ENCODE results near the gene RFTN1. TPM values are rescaled to one million over a fixed set of nuclear protein-coding genes. Genes with fewer than 3 reads are reported as not detected.

RFTN1 gene
- total and polyA plus RNA-seq, 10 of the 15 experiments (the other 5 are each of a cell fraction or from before 2014, with no cell fraction given), result 20.6 to 213 (median 147) TPM

DNA sequence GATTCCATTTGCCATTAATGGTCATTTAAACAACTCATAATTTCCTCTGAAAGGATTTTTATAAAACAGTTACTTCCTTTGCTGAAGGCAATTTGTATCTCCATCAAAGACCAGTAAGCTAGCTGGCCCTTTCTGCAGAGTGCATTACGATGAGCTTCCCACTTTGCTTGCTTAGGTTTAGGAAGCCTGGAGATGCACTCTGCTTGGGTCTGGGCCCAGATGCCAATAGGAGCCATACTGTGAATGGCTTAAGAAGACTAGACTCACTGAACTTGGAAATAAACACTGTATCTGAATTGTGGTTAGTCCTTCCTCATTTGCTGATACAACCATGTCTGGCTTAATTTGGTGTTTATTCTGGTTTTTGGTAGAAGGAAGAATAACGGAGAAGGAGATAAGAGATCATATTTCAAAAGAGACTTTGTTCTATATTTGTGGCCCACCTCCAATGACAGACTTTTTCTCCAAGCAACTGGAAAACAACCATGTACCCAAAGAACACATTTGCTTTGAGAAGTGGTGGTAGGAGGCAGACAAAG is 210.4 kb downstream of the RFTN1 start:
- peaks cover 20% of the 10 kb centered on the region for H3K4me1 ChIP-seq (ENCODE audit: control insufficient read depth, insufficient read depth, low read length)
- no peak overlapping the region for H3K27ac ChIP-seq (ENCODE audit: control insufficient read depth, insufficient read depth)
- intact Hi-C loops (cut with micrococcal nuclease; ENCODE audit: unreplicated experiment) (no loop called here), in situ Hi-C loops (cut with MboI) (no loop called here)
- ChIA-PET CTCF (interaction anchor here (1.0 to 6.3 kb wide), 5 partner anchors 7 to 247 kb away, joined by 3 to 45 read pairs (median 6); no protein-coding TSS in a partner anchor), POLR2A (interaction anchor here (0.5 to 1.5 kb wide), 2 partner anchors 11 kb away, joined by 3 read pairs; no protein-coding TSS in a partner anchor), RAD21 (ENCODE audit: unreplicated experiment) (interaction anchor here (1.4 kb wide), 1 partner anchor 17 kb away, joined by 3 read pairs; no protein-coding TSS in a partner anchor), SMC1A (ENCODE audit: uncharacterized antibody, unreplicated experiment) (interaction anchor here (0.8 to 2.3 kb wide), 4 partner anchors 9 to 112 kb away, joined by 3 to 12 read pairs (median 6); no protein-coding TSS in a partner anchor)
- no peaks in the 10 kb centered on the region for H3K9me3 ChIP-seq (replicated peaks; ENCODE audit: control insufficient read depth, insufficient read depth, low read length)
- H3K36me3 ChIP-seq (ENCODE audit: control insufficient read depth in 2 of 2, insufficient read depth in 2 of 2, low read length in 1 of 2), result peaks cover under 1 to 4% of the 10 kb centered on the region in 2 experiments; a peak in 3 of 4 replicates
- WGBS (ENCODE audit: insufficient coverage, insufficient replicate concordance, low lambda C conversion rate, missing lambda C conversion rate), result 100% methylated on average over 2 of the region's 2 CpGs
- H3K4me3 ChIP-seq, result no peak overlapping the region
- H3K27me3 ChIP-seq (replicated peaks in 1 of 2; ENCODE audit: control insufficient read depth in 2 of 2, insufficient read depth in 2 of 2, low read length in 1 of 2), result no peaks in the 10 kb centered on the region
- no peak overlapping the region for H2AFZ ChIP-seq (ENCODE audit: control insufficient read depth, low read depth, low read length)
- no TSS peak for BruUV-seq (replicated peaks)
- H3K4me2 ChIP-seq (ENCODE audit: control insufficient read depth, insufficient read depth), result no peak overlapping the region
- FAIRE-seq, result no peak
- DNase-seq (ENCODE audit: low read depth, low spot score), result no peak
- H4K20me1 ChIP-seq (ENCODE audit: control insufficient read depth, insufficient read depth), result no peaks in the 10 kb centered on the region
- no peaks in the 10 kb centered on the region for H3K79me2 ChIP-seq (ENCODE audit: control insufficient read depth, insufficient read depth, low read length)
- no peak overlapping the region for H3K9ac ChIP-seq (ENCODE audit: control insufficient read depth, insufficient read depth, low read length)
- no peak for ATAC-seq
- TF ChIP-seq, protein P1, sequence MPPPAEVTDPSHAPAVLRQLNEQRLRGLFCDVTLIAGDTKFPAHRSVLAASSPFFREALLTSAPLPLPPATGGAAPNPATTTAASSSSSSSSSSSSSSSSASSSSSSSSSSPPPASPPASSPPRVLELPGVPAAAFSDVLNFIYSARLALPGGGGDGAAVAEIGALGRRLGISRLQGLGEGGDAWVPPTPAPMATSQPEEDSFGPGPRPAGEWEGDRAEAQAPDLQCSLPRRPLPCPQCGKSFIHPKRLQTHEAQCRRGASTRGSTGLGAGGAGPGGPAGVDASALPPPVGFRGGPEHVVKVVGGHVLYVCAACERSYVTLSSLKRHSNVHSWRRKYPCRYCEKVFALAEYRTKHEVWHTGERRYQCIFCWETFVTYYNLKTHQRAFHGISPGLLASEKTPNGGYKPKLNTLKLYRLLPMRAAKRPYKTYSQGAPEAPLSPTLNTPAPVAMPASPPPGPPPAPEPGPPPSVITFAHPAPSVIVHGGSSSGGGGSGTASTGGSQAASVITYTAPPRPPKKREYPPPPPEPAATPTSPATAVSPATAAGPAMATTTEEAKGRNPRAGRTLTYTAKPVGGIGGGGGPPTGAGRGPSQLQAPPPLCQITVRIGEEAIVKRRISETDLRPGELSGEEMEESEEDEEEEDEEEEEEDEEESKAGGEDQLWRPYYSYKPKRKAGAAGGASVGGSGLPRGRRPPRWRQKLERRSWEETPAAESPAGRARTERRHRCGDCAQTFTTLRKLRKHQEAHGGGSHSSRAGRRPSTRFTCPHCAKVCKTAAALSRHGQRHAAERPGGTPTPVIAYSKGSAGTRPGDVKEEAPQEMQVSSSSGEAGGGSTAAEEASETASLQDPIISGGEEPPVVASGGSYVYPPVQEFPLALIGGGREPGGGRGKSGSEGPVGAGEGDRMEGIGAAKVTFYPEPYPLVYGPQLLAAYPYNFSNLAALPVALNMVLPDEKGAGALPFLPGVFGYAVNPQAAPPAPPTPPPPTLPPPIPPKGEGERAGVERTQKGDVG (CRISPR knock-in tag; IDR thresholded peaks at IDR 0.05), result no peak
- TF ChIP-seq, protein P2, sequence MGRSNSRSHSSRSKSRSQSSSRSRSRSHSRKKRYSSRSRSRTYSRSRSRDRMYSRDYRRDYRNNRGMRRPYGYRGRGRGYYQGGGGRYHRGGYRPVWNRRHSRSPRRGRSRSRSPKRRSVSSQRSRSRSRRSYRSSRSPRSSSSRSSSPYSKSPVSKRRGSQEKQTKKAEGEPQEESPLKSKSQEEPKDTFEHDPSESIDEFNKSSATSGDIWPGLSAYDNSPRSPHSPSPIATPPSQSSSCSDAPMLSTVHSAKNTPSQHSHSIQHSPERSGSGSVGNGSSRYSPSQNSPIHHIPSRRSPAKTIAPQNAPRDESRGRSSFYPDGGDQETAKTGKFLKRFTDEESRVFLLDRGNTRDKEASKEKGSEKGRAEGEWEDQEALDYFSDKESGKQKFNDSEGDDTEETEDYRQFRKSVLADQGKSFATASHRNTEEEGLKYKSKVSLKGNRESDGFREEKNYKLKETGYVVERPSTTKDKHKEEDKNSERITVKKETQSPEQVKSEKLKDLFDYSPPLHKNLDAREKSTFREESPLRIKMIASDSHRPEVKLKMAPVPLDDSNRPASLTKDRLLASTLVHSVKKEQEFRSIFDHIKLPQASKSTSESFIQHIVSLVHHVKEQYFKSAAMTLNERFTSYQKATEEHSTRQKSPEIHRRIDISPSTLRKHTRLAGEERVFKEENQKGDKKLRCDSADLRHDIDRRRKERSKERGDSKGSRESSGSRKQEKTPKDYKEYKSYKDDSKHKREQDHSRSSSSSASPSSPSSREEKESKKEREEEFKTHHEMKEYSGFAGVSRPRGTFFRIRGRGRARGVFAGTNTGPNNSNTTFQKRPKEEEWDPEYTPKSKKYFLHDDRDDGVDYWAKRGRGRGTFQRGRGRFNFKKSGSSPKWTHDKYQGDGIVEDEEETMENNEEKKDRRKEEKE (IDR thresholded peaks at IDR 0.05), result no peak
- TF ChIP-seq IKZF1 (conservative IDR thresholded peaks at IDR 0.05) (no peak), ZZZ3 (IDR thresholded peaks at IDR 0.05; ENCODE audit: control insufficient read depth, insufficient read length, low read depth) (no peak), CHD2 (IDR thresholded peaks at IDR 0.05; ENCODE audit: borderline replicate concordance, low read depth, low read length) (no peak), CHD4 (IDR thresholded peaks at IDR 0.05) (no peak), CBX5 (IDR thresholded peaks at IDR 0.05; ENCODE audit: low read depth) (no peak), NR2F1 (conservative IDR thresholded peaks at IDR 0.05) (no peak)
- TF ChIP-seq, protein P3, sequence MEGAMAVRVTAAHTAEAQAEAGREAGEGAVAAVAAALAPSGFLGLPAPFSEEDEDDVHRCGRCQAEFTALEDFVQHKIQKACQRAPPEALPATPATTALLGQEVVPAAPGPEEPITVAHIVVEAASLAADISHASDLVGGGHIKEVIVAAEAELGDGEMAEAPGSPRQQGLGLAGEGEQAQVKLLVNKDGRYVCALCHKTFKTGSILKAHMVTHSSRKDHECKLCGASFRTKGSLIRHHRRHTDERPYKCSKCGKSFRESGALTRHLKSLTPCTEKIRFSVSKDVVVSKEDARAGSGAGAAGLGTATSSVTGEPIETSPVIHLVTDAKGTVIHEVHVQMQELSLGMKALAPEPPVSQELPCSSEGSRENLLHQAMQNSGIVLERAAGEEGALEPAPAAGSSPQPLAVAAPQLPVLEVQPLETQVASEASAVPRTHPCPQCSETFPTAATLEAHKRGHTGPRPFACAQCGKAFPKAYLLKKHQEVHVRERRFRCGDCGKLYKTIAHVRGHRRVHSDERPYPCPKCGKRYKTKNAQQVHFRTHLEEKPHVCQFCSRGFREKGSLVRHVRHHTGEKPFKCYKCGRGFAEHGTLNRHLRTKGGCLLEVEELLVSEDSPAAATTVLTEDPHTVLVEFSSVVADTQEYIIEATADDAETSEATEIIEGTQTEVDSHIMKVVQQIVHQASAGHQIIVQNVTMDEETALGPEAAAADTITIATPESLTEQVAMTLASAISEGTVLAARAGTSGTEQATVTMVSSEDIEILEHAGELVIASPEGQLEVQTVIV (IDR thresholded peaks at IDR 0.05; ENCODE audit: borderline replicate concordance, partially characterized antibody), result no peak
